Fibroblast of villous mesenchyme (primary cell): ENCODE measurements around the gene FBXO42. TPM values are rescaled to one million over a fixed set of nuclear protein-coding genes. Genes with fewer than 3 reads are reported as not detected.

ENCODE experiments used
- DNase-seq: peaks from one replicate; pipeline ENCODE4 v3.0.0-alpha.2; 2010; ENCODE audit warnings: low read depth
- H3K4me3 ChIP-seq: 2 replicates; pipeline ENCODE4 v1.5.1; 2011; ENCODE audit warnings: low read depth, mild to moderate bottlenecking, low read length
- CTCF ChIP-seq: IDR thresholded peaks from 2 replicates; pipeline ENCODE4 v1.5.1; 2012; ENCODE audit warnings: low read depth, mild to moderate bottlenecking, low read length; ENCODE audit not compliant: insufficient read depth
- total RNA-seq: library from RNA; depleted of rRNA; stranded (reverse); fragments of >200 nt; gene quantifications from 2 replicates; pipeline ENCODE4 v1.2.3, GENCODE V29; 2012

Gene FBXO42
- total RNA-seq, 1 donor, result 16.0 TPM

- no peak overlapping the region for H3K4me3 ChIP-seq
- no peak for TF ChIP-seq CTCF
- no peak for DNase-seq
Measured at GRCh38 chr1:16211824-16212223, 140.5 kb downstream of the FBXO42 start.

- no peak overlapping the region for H3K4me3 ChIP-seq
- DNase-seq, result no peak
- TF ChIP-seq CTCF, result no peak
Measured at GRCh38 chr1:16210581-16210980, 141.7 kb downstream of the FBXO42 start.

- no peak for TF ChIP-seq CTCF
- H3K4me3 ChIP-seq, result no peak overlapping the region
- no peak for DNase-seq
Measured at GRCh38 chr1:16209847-16210407, 142.4 kb downstream of the FBXO42 start.

GRCh38 chr1:16209132-16209846 is 143.0 kb downstream of the FBXO42 start:
- no peak for TF ChIP-seq CTCF
- H3K4me3 ChIP-seq, result no peak overlapping the region

GRCh38 chr1:16208270-16208987 is 143.9 kb downstream of the FBXO42 start:
- H3K4me3 ChIP-seq, result no peak overlapping the region
- no peak for DNase-seq
- TF ChIP-seq CTCF, result no peak

More at GRCh38 chr1:16209132-16209846, 143.0 kb downstream of the FBXO42 start:
- DNase-seq, result no peak

- no peak for TF ChIP-seq CTCF
- H3K4me3 ChIP-seq, result peak overlapping the region; percentile 66
- DNase-seq, result peak; percentile 30
Measured at GRCh38 chr1:16207318-16208269, 144.7 kb downstream of the FBXO42 start.
